Measurements from ENCODE around the gene TMC2. TPM values are rescaled to one million over a fixed set of nuclear protein-coding genes. Genes with fewer than 3 reads are reported as not detected.

The TMC2 gene
- total and polyA plus RNA-seq, 2 of the 4 experiments (the other 2 are of a cell fraction): not detected

- Histone ChIP-seq H3K9me3 (ENCODE audit: control insufficient read depth, insufficient read depth, low read length) (peaks cover 6% of the 10 kb centered on the region), H3K4ac (ENCODE audit: low read depth, low read length) (no peak overlapping the region), H3K18ac (ENCODE audit: low read depth, low read length) (no peak overlapping the region), H4K8ac (ENCODE audit: low read depth in 2 of 2, low read length in 2 of 2) (no peak overlapping the region), H3K4me3 (ENCODE audit: insufficient read depth, low read depth, low read length) (no peak overlapping the region), H3K27ac (ENCODE audit: insufficient read depth, low read length) (no peak overlapping the region), H2AK9ac (replicated peaks; ENCODE audit: low read depth, low read length, poor library complexity) (no peak overlapping the region), H4K91ac (ENCODE audit: insufficient read depth, low read depth, low read length) (no peak overlapping the region), H3K36me3 (ENCODE audit: control insufficient read depth, insufficient read depth, low read length) (no peaks in the 10 kb centered on the region), H2BK120ac (ENCODE audit: low read depth, low read length) (no peak overlapping the region), H3K23ac (ENCODE audit: low read depth, low read length) (no peak overlapping the region), H2BK5ac (ENCODE audit: low read depth, low read length, poor library complexity, severe bottlenecking) (no peak overlapping the region), H3K27me3 (ENCODE audit: control insufficient read depth, insufficient read depth, low read length) (peaks cover 17% of the 10 kb centered on the region), H3K9ac (ENCODE audit: low read depth, low read length) (no peak overlapping the region), H2AK5ac (ENCODE audit: low read depth, low read length) (no peak overlapping the region), H3K79me1 (ENCODE audit: low read depth in 1 of 2, low read length in 2 of 2) (no peaks in the 10 kb centered on the region), H2BK15ac (ENCODE audit: low read depth, low read length) (no peak overlapping the region), H4K5ac (ENCODE audit: low read depth, low read length) (no peak overlapping the region), H3K9me1 (ENCODE audit: insufficient read depth, low read length) (no peaks in the 10 kb centered on the region), H3K4me1 (ENCODE audit: control insufficient read depth, insufficient read depth, low read length) (no peaks in the 10 kb centered on the region), H2BK20ac (ENCODE audit: low read depth, low read length) (no peak overlapping the region), H2AFZ (replicated peaks; ENCODE audit: low read length, poor library complexity) (no peak overlapping the region), H3K14ac (replicated peaks; ENCODE audit: low read depth, low read length) (no peak overlapping the region), H3K4me2 (ENCODE audit: low read depth, low read length) (no peak overlapping the region), H3K56ac (ENCODE audit: extremely low read depth, insufficient read depth, low read length) (no peak overlapping the region), H4K20me1 (ENCODE audit: insufficient read depth, low read length) (no peaks in the 10 kb centered on the region)
- TF ChIP-seq NFE2L2 (IDR thresholded peaks at IDR 0.05; ENCODE audit: low read depth, low read length): no peak
- TF ChIP-seq RAD21 (IDR thresholded peaks at IDR 0.05; ENCODE audit: low read length): no peak
- no peak for TF ChIP-seq MAFK (IDR thresholded peaks at IDR 0.05; ENCODE audit: low read depth, low read length)
- no peak for TF ChIP-seq POLR2A (IDR thresholded peaks at IDR 0.05; ENCODE audit: low read depth, low read length)
- TF ChIP-seq RFX5 (IDR thresholded peaks at IDR 0.05; ENCODE audit: low read depth, low read length): no peak
- TF ChIP-seq CTCF (conservative IDR thresholded peaks at IDR 0.05; ENCODE audit: low read depth, low read length): no peak
- TF ChIP-seq CEBPB (IDR thresholded peaks at IDR 0.05; ENCODE audit: low read depth, low read length): no peak
- ATAC-seq (ENCODE audit: low read depth) (no peak), DNase-seq (no peak)
- WGBS, 2 experiments (ENCODE audit: extremely low coverage in 2 of 2, insufficient read length in 1 of 2): no CpG with 5 or more reads among the region's 1 CpG
- in situ Hi-C loops (cut with MboI; ENCODE audit: low sequenced_read_pairs): no loop called here
- ChIA-PET POLR2A (ENCODE audit: unreplicated experiment) (no interaction called here), CTCF (interaction anchor here (0.5 kb wide), 1 partner anchor 34 kb away, joined by 3 read pairs; no protein-coding TSS in a partner anchor)
- intact Hi-C loops (cut with micrococcal nuclease): no loop called here
- dilution Hi-C loops (cut with HindIII; ENCODE audit: low sequenced_read_pairs, unreplicated experiment): no loop called here
- no TSS peak for BruUV-seq (replicated peaks)
These were observed 94.9 kb downstream of the TMC2 start for GRCh38 chr20:2631228-2631627.
